ENCODE data around the gene WFS1. TPM values are rescaled to one million over a fixed set of nuclear protein-coding genes. Genes with fewer than 3 reads are reported as not detected.

WFS1 gene
- polyA plus RNA-seq, 3 donors: 20.1 to 29.3 (median 29.3) TPM

DNA sequence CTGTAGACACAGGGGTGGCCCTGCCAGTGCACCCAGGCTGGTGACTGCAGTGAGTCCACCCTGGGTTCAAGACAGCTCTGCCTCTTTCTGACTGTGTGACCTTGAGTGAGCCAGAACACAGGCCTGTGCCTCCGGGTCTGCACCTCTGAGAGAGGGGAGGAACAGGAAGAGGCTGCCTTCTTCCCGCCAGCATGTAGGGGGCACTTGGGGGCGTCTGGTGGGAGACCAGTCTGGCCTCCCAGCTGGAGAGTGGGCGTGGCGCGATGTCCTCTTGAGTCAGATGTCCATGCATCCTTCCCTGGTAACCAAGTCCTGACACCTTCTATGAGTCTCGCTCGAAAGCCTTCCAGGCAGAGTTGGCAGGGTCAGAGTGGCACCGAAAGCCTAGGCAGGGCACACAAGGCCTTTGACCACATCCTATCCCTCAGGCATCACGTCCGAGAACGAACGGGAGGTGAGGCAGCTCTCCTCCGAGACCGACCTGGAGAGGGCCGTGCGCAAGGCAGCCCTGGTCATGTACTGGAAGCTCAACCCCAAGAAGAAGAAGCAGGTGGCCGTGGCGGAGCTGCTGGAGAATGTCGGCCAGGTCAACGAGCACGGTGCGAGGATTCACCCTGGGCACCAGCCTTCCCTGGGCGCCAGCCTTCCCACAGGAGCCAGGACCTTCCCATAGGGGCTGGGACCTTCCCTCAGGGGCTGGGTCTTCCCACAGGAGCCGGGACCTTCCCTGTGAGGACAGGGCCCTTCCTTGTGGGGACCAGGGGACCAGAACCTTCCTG, 21.3 kb downstream of the WFS1 start:
- no peak for DNase-seq (ENCODE audit: extremely low read depth in 1 of 11, low read depth in 9 of 11, low spot score in 4 of 11)

DNA sequence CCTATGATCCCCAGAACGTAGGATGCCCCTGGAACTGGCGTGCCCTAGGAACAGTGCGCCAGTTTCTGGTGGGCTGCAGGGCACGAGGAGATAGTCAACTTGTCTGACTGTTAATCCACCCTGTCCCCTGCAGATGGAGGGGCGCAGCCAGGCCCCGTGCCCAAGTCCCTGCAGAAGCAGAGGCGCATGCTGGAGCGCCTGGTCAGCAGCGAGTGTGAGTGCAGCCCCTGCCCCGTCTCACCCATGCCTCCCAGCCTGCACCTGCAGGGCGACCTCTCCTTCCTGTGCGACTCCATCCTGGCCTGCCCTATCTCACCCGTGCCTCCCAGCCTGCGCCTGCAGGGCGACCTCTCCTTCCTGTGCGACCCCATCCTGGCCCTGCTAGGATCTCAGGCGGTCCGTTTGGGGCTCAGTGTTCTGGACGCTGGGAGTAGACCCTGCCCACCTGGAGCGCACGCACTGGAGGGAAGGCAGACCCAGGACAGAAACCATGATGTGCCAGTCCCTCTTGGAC, 22.2 kb downstream of the WFS1 start:
- no peak for DNase-seq (ENCODE audit: extremely low read depth in 1 of 11, low read depth in 9 of 11, low spot score in 4 of 11)

DNA sequence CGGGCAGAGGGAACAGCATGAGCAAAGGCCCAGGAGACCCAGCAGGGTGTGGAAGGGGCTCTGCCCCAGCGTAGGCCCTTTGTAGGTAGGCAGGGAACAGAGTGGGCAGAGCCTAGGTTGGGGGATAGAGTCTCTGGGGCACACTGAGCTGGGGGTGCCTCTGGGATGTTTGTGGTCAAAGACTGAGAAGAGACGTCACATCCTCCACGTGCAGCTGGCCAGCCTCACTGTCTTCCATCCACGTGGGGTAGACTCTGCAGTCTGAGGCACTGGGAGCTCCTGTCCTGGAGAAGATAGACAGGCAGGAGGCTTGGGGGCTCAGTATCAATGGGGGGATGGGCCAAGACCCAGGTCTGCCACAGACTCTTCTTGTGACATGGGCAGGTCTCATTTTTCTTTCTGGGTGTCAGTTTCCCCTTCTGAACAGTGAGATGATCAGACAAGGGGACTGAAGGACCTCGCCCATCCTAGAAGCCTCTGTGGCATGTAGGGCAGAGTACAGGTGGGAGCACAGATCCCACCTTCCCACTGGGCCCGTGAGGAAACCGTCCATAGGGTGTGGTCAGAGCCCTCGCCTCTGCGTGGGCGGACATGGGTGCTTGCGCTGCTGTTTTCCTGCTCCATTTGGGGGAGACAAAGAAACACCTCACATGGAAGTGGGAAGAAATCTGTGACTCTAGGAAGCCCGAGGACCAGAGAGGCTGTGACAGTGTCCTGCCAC, 22.9 kb downstream of the WFS1 start:
- DNase-seq (ENCODE audit: extremely low read depth in 1 of 11, low read depth in 9 of 11, low spot score in 4 of 11): no peak

DNA sequence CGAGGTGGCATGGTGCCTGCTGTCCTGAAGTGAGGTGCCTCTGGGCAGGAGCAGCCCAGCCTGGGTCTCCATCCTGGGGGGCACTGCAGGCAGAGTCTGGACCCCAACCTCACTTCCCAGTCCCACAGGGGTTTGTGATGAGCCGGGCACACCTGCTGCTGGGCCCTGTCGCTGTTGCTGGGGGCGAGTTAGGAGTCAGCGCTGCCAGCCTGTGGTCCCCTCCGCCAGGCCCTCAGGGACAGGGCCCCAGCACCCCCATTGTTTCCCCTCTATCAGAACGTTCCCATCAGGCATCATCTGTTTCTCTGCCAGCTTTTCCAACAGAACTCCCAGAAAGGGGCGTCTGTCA, 23.4 kb downstream of the WFS1 start:
- no peak for DNase-seq (ENCODE audit: extremely low read depth in 1 of 11, low read depth in 9 of 11, low spot score in 4 of 11)

DNA sequence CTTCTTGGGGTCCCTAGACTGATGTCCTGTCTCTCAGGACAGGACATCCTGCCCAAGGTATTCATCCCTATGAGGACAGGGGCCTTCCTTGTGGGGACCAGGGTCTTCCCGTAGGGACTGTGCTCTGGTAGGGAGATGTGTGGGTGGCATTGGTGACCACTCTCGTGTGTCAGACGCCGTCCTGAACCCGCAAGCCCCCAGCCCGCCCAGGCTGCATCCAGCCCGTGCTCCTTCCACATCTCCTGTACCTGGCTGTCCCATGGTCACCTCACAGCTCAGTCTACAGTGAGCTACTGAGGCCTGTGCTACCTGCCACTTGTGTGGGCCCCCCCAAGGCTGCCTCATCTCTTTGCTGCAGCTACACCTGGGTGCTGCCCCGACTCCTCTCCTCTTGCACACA, 24.0 kb downstream of the WFS1 start:
- no peak for DNase-seq (ENCODE audit: extremely low read depth in 1 of 11, low read depth in 9 of 11, low spot score in 4 of 11)

DNA sequence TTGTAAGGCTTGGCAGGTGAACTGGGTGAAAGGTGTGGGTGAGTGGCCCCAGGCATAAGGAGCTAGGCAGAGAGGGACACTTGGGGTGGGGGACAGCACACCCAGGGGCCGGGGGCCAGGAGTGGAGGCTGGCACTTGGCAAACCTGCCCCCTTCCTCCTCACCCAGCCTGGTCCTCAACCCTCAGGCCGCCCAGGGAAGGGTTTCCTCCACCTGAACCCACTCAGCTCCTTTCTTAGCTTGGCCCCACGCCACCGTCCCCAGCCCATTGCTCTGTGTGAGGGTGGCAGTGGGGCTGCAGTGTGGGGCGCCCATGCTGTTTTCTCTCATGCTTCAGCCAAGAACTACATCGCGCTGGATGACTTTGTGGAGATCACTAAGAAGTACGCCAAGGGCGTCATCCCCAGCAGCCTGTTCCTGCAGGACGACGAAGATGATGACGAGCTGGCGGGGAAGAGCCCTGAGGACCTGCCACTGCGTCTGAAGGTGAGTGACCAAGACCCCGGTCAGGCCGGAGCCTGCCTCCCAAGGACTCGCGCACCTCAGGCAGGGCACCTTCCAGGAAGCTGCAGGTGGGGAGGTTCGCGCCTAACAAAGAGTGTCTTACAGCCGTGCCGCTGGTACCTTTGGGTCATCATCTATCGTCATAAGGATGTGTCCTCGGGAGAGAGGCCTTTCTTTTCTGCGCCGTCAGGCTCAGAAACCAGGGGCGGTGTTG, 25.2 kb downstream of the WFS1 start:
- no peak for DNase-seq (ENCODE audit: extremely low read depth in 1 of 11, low read depth in 9 of 11, low spot score in 4 of 11)

DNA sequence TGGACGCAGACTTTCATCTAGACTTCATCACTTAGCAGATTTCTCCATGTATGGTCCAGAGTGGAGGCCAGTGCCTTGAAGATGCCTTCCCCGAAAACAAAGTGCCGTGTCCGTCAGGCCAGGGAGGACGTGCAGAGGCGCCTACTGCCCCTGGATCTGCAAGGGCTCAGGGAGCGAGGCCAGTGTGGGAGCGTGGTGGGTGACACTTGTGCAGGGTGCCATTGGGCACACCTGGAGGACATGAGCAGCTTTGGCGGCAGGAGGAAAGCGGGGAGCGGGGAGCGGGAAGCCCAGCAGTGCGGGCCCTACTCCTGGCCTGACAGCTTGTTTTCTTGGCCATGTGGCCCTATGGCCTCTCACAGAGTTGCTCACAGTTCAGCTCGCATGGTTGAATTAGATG, 25.8 kb downstream of the WFS1 start:
- no peak for DNase-seq (ENCODE audit: extremely low read depth in 1 of 11, low read depth in 9 of 11, low spot score in 4 of 11)

DNA sequence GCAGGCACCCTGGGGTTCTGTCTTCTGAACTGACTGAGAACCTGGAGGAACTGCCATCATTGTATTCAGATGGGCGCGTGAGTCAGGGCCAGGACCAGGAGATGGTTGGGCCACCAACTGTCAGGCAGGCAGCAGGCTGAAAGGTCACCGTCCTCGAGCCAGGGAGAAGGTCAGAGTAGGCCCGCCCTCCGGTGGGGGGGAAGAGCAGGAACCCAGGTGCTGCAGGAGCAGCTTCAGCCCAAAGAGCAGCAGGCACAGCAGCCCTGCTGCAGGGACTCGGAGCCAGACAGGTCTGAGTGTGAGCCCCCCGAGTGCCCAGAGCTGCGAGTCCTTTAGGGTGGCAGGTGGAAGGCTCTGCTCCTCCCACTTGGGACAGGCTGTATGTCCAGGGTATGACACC, 26.4 kb downstream of the WFS1 start:
- DNase-seq (ENCODE audit: extremely low read depth in 1 of 11, low read depth in 9 of 11, low spot score in 4 of 11): no peak

DNA sequence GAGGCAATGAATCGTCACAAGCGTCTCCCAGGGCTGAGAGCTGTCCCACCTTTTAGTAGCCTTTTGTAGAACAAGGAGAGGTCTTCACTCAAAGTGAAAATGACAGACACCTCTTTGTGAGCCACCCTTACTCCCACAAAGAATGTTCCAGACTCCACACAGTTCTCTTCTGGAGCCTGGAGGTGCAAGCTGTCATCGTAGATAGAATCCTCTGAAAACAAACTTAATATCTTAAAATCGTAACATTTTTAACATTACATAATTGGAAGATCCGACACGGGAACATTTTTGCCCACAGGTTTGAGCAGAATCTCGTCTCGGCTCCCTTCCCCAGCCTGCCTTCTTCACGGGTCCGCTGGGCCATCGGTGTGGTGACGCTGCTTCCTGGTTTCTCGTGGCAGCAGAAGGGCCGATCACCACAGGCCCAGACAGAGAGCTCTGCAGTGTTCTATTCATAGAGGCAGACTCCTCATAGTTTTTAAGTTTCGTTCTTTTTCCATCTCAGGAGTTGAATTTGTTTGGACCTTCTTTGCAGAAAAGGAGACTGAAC, 27.7 kb downstream of the WFS1 start:
- no peak for DNase-seq (ENCODE audit: extremely low read depth in 1 of 11, low read depth in 9 of 11, low spot score in 4 of 11)

DNA sequence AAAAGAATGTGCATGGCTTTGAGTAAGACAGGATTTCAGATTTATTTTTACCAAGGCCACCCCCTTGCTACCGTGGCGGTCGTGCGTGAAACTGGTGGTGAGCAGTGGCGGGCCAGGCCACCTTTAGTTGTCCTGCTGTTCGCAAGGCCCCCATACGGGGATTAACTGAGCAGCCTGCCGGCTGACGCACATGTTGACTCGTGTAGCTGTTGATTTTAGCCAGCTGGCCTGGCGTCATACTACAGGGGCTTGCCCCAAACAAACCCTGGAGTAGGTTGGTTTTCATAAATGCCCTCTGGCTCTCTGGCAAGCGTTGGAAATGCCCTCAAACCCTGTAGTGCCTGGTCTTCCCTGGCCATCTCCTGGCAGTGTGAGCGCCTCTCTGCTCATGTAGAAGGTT, 28.4 kb downstream of the WFS1 start:
- no peak for DNase-seq (ENCODE audit: extremely low read depth in 1 of 11, low read depth in 9 of 11, low spot score in 4 of 11)

DNA sequence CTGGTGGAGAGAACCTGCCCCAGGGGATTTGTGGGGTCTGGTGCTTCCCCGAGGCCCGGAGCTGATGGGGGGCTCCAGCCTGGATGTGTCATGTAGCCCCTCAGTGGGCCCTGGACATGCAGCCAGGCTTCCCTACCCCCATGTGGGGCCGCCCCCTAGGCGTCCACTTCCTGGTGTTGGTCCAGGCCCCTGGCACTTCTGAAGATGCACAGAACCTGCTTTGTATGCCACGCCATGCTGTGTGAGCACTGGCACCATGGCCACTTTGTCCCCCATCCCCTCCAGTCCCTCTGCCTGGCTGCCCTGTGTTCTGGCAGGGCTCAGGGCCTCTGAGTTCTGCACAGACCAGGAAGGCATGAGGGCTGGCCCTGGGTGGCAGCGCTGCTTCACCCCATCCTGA, 29.2 kb downstream of the WFS1 start:
- no peak for DNase-seq (ENCODE audit: extremely low read depth in 1 of 11, low read depth in 9 of 11, low spot score in 4 of 11)

DNA sequence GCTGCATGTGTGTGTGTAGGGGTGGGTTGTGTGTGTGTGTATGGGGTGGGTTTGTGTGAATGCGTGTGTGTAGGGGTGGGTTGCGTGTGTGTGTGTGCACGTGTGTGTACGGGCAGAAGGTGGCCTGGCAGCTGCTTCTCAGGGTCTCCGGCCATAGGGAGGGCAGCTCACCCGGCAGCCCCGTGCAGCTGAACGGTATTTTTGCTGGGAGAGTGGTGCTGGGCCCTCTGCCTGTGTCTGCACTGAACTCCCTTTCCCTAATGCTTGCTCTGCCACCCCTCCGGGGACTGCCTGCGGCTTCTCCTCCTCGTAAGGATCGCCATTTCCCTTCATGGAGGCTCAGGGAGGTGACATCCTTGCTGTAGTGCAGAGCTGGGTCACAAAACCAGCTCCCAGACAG, 30.2 kb downstream of the WFS1 start:
- DNase-seq (ENCODE audit: extremely low read depth in 1 of 11, low read depth in 9 of 11, low spot score in 4 of 11): no peak

DNA sequence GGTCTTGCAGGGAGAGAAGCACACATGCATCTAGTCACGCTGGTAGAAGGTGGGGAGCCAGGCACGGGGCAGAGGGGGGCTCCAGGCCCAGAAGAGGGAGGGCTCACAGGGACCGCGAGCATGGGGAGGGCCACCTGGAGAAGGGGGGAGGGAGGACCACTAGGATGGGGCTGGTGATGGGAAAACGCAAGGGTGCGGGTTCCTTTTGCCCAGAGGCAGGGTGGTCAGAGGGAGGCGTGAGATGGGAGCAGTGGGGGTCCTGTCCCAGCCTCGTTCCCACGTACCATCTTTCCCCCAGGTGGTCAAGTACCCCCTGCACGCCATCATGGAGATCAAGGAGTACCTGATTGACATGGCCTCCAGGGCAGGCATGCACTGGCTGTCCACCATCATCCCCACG, 30.7 kb downstream of the WFS1 start:
- DNase-seq (ENCODE audit: extremely low read depth in 1 of 11, low read depth in 9 of 11, low spot score in 4 of 11): no peak

DNA sequence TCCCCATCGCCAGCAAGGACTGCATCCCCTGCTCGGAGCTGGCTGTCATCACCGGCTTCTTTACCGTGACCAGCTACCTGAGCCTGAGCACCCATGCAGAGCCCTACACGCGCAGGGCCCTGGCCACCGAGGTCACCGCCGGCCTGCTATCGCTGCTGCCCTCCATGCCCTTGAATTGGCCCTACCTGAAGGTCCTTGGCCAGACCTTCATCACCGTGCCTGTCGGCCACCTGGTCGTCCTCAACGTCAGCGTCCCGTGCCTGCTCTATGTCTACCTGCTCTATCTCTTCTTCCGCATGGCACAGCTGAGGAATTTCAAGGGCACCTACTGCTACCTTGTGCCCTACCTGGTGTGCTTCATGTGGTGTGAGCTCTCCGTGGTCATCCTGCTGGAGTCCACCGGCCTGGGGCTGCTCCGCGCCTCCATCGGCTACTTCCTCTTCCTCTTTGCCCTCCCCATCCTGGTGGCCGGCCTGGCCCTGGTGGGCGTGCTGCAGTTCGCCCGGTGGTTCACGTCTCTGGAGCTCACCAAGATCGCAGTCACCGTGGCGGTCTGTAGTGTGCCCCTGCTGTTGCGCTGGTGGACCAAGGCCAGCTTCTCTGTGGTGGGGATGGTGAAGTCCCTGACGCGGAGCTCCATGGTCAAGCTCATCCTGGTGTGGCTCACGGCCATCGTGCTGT, 31.5 kb downstream of the WFS1 start:
- DNase-seq (ENCODE audit: extremely low read depth in 1 of 11, low read depth in 9 of 11, low spot score in 4 of 11): no peak

DNA sequence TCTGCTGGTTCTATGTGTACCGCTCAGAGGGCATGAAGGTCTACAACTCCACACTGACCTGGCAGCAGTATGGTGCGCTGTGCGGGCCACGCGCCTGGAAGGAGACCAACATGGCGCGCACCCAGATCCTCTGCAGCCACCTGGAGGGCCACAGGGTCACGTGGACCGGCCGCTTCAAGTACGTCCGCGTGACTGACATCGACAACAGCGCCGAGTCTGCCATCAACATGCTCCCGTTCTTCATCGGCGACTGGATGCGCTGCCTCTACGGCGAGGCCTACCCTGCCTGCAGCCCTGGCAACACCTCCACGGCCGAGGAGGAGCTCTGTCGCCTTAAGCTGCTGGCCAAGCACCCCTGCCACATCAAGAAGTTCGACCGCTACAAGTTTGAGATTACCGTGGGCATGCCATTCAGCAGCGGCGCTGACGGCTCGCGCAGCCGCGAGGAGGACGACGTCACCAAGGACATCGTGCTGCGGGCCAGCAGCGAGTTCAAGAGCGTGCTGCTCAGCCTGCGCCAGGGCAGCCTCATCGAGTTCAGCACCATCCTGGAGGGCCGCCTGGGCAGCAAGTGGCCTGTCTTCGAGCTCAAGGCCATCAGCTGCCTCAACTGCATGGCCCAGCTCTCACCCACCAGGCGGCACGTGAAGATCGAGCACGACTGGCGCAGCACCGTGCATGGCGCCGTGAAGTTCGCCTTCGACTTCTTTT, 32.2 kb downstream of the WFS1 start:
- no peak for DNase-seq (ENCODE audit: extremely low read depth in 1 of 11, low read depth in 9 of 11, low spot score in 4 of 11)

DNA sequence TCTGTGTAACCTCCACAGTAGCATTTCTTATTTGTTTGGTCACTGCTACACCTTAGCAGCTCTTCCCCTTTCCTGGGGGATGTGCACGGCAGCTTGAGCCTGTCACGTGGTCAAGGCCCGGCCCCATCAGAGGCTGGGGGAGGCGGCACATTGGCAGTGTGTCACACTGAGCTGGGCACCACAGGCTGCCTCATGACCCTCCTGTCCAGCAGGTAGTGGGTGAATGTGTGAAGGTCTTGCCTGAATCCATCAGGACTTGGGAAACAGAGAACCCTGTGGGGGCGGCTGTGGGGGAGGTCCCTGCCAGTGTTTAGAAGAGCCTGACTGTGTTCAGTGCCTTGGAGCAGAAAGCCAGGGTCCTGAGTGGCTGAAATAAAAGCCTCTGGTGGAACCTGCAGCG, 33.2 kb downstream of the WFS1 start:
- DNase-seq (ENCODE audit: extremely low read depth in 1 of 11, low read depth in 9 of 11, low spot score in 4 of 11): no peak

DNA sequence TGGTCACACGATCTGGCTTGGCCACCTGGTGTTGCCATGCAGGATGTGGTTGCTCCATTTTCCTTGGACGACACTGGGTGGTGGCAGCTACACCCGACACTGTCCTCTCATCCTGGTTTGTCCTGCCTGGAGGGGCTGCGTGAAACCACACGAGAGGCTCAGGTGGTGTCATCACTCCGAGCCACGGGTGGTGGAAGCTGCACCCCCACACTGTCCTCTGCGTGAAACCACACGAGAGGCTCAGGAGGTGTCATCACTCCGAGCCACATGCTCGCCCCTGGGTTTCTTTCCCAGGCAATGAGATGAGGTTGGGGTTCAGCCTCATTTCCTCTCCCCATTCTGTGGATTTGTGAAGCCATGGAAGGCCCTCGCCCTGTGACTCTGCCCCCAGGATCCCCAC, 34.3 kb downstream of the WFS1 start:
- no peak for DNase-seq (ENCODE audit: extremely low read depth in 1 of 11, low read depth in 9 of 11, low spot score in 4 of 11)

DNA sequence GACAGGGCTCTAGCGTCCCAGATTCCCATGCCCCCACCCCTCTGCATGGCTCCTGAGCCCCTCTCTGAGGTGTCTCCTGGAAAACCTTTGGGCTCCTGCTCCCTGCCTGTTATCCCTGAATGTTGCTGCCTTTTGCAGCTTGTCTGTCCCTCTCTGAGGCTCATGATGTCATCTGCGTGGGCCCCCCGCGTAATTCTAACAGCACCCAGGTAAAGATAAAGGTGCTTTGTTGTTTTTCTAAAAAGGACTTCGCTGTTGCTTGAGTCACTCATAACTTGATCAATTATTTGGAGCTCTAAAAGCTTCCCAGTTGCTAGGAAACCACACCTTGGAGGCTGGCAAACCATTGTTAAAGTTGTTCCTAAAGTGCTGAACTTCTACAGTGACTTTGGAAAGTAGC, 36.6 kb downstream of the WFS1 start:
- DNase-seq (ENCODE audit: extremely low read depth in 1 of 11, low read depth in 9 of 11, low spot score in 4 of 11): no peak

DNA sequence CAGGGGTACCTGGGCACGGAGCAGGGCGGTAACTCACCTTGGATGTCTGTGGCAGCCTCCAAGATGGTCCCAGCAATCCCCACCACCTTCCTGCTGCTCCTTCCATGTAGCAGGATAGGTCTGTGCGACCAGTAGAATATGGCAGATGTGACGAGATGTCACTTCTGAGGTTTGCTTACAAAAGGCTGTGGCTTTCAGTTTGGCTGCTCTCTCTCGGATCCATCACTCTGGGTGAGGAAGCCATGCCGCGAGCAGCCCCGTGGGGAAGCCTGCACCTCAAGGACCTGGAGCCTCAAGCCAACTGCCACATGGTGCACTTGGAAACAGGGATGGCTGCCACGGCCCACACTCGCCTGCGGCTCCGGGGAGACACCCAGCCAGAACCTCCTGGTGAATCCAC, 37.6 kb downstream of the WFS1 start:
- DNase-seq (ENCODE audit: extremely low read depth in 1 of 11, low read depth in 9 of 11, low spot score in 4 of 11): no peak

Data from renal cortex interstitium (tissue), 11 donors.